GM18909 (cell line): ENCODE data around the gene MAPK7.
A peak's percentile ranks its signal among the peaks of the same experiment; 100 is the strongest.

Source experiments
- ATAC-seq: cut with Tn5 transposase; IDR thresholded peaks from one replicate; pipeline ENCODE4 v1.9.1; 2021; ENCODE audit warnings: mild to moderate bottlenecking; ENCODE audit not compliant: unreplicated experiment, poor library complexity

MAPK7 gene

GRCh38 chr17:19377602-19378415 lies 489 bp upstream of the MAPK7 start:
- ATAC-seq, result peak; percentile 92

GRCh38 chr17:19379361-19380065 lies 1.2 kb downstream of the MAPK7 start:
- ATAC-seq, result no peak

GRCh38 chr17:19380481-19381301 lies 2.4 kb downstream of the MAPK7 start:
- ATAC-seq, result no peak

- ATAC-seq, result no peak
Measured at GRCh38 chr17:19381361-19381740, 3.1 kb downstream of the MAPK7 start.

- ATAC-seq, result no peak
Measured at GRCh38 chr17:19381741-19382444, 3.6 kb downstream of the MAPK7 start.

GRCh38 chr17:19382531-19383444 lies 4.5 kb downstream of the MAPK7 start:
- no peak for ATAC-seq

GRCh38 chr17:19383681-19384470 lies 5.6 kb downstream of the MAPK7 start:
- ATAC-seq, result no peak

- ATAC-seq, result no peak
Measured at GRCh38 chr17:19384723-19385391, 6.6 kb downstream of the MAPK7 start.

- no peak for ATAC-seq
Measured at GRCh38 chr17:19385521-19385983, 7.3 kb downstream of the MAPK7 start.

GRCh38 chr17:19386051-19386929 lies 8.0 kb downstream of the MAPK7 start:
- no peak for ATAC-seq

GRCh38 chr17:19386974-19387920 lies 8.9 kb downstream of the MAPK7 start, which contains the start of gene MFAP4:
Gene MFAP4, minus strand, starts transcription at chr17:19387190. Its CDS starts 35 bp downstream, at chr17:19387155.
- no peak for ATAC-seq

GRCh38 chr17:19387921-19388521 lies 9.7 kb downstream of the MAPK7 start:
- ATAC-seq, result no peak

- no peak for ATAC-seq
Measured at GRCh38 chr17:19388791-19389785, 10.8 kb downstream of the MAPK7 start.

GRCh38 chr17:19390951-19391350 lies 12.7 kb downstream of the MAPK7 start:
- no peak for ATAC-seq
